ENCODE results near the gene MRM3.
"Not testable (repeated sequence)": the region's sequence is repeated elsewhere in the genome, so short reads cannot be mapped to it uniquely, and the experiment has no call there.

The MRM3 gene

DNA sequence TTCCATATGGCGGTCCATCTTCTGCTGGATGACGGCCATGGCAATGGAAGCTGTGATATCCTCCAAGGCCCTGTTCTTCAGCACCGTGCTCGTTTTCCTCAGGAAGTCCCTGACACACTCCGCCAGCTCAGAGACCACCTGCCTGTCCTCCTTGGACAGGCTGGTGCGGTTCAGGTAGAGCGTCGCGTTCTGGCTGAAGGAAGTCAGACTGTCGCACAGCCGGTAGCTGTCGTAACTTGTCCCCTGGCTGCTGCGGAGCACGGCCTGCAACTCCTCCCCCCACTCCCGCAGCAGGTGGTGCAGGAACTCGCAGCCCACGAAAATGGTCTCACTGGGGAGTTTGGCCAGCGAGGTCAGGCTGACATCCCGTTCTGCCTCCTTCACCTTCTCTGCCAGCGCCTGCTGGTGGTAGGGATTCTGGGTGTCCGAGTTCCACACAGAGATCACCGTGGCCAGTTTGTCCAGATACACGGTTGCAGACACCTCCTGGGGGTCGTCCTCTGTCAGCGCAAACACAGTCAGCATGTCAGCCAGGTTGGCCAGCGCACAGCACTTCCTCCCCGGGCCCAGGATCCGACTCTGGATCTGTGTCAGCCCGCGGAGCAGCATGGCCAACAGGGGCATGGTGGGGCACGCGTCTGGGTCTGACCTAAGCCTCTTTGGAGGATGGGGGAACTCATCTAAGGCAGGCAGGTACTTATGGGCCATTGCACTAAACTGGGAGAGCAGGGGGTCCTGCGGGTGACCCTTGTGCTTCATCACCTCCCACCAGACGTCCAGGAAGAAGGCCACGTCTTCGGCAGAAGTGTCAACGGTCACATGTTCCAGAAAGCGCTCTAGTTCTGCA, 35.1 kb upstream of the MRM3 start:
- H3K27ac ChIP-seq (ENCODE audit: extremely low read depth, low read depth, low read length) = no peak overlapping the region
- H3K9me3 ChIP-seq (ENCODE audit: control insufficient read depth, insufficient read depth, low read depth, low read length) = no peaks in the 10 kb centered on the region
- ChIA-PET CTCF (interaction anchor here (0.6 kb wide), 1 partner anchor 9 kb away, joined by 3 read pairs; no protein-coding TSS in a partner anchor), POLR2A (interaction anchor here (1.5 kb wide), 1 partner anchor 8 kb away, joined by 3 read pairs; no protein-coding TSS in a partner anchor)
- H3K36me3 ChIP-seq (ENCODE audit: control insufficient read depth in 2 of 2, insufficient read depth in 1 of 2, low read length in 2 of 2) = peaks cover 25 to 82% of the 10 kb centered on the region in 2 experiments
- TF ChIP-seq ZNF560 (tag by site-specific recombination; IDR thresholded peaks at IDR 0.05; ENCODE audit: borderline replicate concordance) (no peak), ZNF600 (tag by site-specific recombination; IDR thresholded peaks at IDR 0.05) (peak; percentile 81)
- TF ChIP-seq, protein P1, sequence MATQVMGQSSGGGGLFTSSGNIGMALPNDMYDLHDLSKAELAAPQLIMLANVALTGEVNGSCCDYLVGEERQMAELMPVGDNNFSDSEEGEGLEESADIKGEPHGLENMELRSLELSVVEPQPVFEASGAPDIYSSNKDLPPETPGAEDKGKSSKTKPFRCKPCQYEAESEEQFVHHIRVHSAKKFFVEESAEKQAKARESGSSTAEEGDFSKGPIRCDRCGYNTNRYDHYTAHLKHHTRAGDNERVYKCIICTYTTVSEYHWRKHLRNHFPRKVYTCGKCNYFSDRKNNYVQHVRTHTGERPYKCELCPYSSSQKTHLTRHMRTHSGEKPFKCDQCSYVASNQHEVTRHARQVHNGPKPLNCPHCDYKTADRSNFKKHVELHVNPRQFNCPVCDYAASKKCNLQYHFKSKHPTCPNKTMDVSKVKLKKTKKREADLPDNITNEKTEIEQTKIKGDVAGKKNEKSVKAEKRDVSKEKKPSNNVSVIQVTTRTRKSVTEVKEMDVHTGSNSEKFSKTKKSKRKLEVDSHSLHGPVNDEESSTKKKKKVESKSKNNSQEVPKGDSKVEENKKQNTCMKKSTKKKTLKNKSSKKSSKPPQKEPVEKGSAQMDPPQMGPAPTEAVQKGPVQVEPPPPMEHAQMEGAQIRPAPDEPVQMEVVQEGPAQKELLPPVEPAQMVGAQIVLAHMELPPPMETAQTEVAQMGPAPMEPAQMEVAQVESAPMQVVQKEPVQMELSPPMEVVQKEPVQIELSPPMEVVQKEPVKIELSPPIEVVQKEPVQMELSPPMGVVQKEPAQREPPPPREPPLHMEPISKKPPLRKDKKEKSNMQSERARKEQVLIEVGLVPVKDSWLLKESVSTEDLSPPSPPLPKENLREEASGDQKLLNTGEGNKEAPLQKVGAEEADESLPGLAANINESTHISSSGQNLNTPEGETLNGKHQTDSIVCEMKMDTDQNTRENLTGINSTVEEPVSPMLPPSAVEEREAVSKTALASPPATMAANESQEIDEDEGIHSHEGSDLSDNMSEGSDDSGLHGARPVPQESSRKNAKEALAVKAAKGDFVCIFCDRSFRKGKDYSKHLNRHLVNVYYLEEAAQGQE (tag by site-specific recombination; IDR thresholded peaks at IDR 0.05) = no peak
- no peak overlapping the region for H3K4me3 ChIP-seq (ENCODE audit: low read depth, low read length)
- H3K4me1 ChIP-seq (ENCODE audit: control insufficient read depth, insufficient read depth, low read length) = no peaks in the 10 kb centered on the region

GRCh38 chr17:748604-749003, 33.5 kb upstream of the MRM3 start:
- H3K9me3 ChIP-seq (ENCODE audit: control insufficient read depth, insufficient read depth, low read depth, low read length); POLR2A ChIA-PET; H3K4me1 ChIP-seq (ENCODE audit: control insufficient read depth, insufficient read depth, low read length); H3K27ac ChIP-seq (ENCODE audit: extremely low read depth, low read depth, low read length); H3K4me3 ChIP-seq (ENCODE audit: low read depth, low read length): not testable (repeated sequence)
- CTCF ChIA-PET = interaction anchor here (0.7 kb wide), 1 partner anchor 308 kb away, joined by 6 read pairs; no protein-coding TSS in a partner anchor
- H3K36me3 ChIP-seq (ENCODE audit: control insufficient read depth in 2 of 2, insufficient read depth in 1 of 2, low read length in 2 of 2) = peaks cover 20 to 66% of the 10 kb centered on the region in 2 experiments

- not testable (repeated sequence) for H3K9me3 ChIP-seq (ENCODE audit: control insufficient read depth, insufficient read depth, low read depth, low read length); H3K4me1 ChIP-seq (ENCODE audit: control insufficient read depth, insufficient read depth, low read length); H3K4me3 ChIP-seq (ENCODE audit: low read depth, low read length); H3K27ac ChIP-seq (ENCODE audit: extremely low read depth, low read depth, low read length)
- CTCF ChIA-PET = interaction anchor here (2.1 kb wide), 1 partner anchor 232 kb away, joined by 8 read pairs; no protein-coding TSS in a partner anchor
- H3K36me3 ChIP-seq (ENCODE audit: control insufficient read depth in 2 of 2, insufficient read depth in 1 of 2, low read length in 2 of 2) = peaks cover 14 to 59% of the 10 kb centered on the region in 2 experiments
- POLR2A ChIA-PET = interaction anchor here (0.7 to 1.3 kb wide), 3 partner anchors 14 to 237 kb away, joined by 3 to 5 read pairs (median 5); partner anchors contain the start of genes GLOD4 and MRM3
Observed at GRCh38 chr17:749359-749758, 32.8 kb upstream of the MRM3 start.

- Histone ChIP-seq H3K4me3 (ENCODE audit: low read depth, low read length) (no peak overlapping the region), H3K9me3 (ENCODE audit: control insufficient read depth, insufficient read depth, low read depth, low read length) (no peaks in the 10 kb centered on the region), H3K4me1 (ENCODE audit: control insufficient read depth, insufficient read depth, low read length) (peaks cover 3% of the 10 kb centered on the region; the same call in 1 of the 2 replicates), H3K27ac (ENCODE audit: extremely low read depth, low read depth, low read length) (no peak overlapping the region), H3K36me3 (ENCODE audit: control insufficient read depth in 2 of 2, insufficient read depth in 1 of 2, low read length in 2 of 2) (peaks cover 13 to 48% of the 10 kb centered on the region in 2 experiments)
- POLR2A ChIA-PET = interaction anchor here (0.7 to 1.3 kb wide), 5 partner anchors 10 to 32 kb away, joined by 3 to 5 read pairs (median 3); partner anchors contain the start of genes GLOD4 and MRM3
- CTCF ChIA-PET = interaction anchor here (0.6 to 2.1 kb wide), 4 partner anchors 20 to 230 kb away, joined by 3 to 8 read pairs (median 4); no protein-coding TSS in a partner anchor
- TF ChIP-seq TSHZ1 (tag by site-specific recombination; IDR thresholded peaks at IDR 0.05; ENCODE audit: borderline replicate concordance) (no peak), PRDM6 (tag by site-specific recombination; IDR thresholded peaks at IDR 0.05) (no peak), KLF1 (tag by site-specific recombination; IDR thresholded peaks at IDR 0.05) (peak; percentile 85), ZNF555 (tag by site-specific recombination; conservative IDR thresholded peaks at IDR 0.05) (no peak), GLIS1 (tag by site-specific recombination; IDR thresholded peaks at IDR 0.05) (peak; percentile 98), SCRT2 (tag by site-specific recombination; IDR thresholded peaks at IDR 0.05) (peak; percentile 54), ZNF146 (tag by site-specific recombination; IDR thresholded peaks at IDR 0.05) (no peak), RBAK (tag by site-specific recombination; IDR thresholded peaks at IDR 0.05) (no peak), SCRT1 (tag by site-specific recombination; IDR thresholded peaks at IDR 0.05; ENCODE audit: borderline replicate concordance) (0 out of 2 replicates have a peak, but pooled peaks have one; percentile 28), ZNF596 (tag by site-specific recombination; IDR thresholded peaks at IDR 0.05) (no peak), ZNF600 (tag by site-specific recombination; IDR thresholded peaks at IDR 0.05) (peak; percentile 38)
- TF ChIP-seq, protein P2, sequence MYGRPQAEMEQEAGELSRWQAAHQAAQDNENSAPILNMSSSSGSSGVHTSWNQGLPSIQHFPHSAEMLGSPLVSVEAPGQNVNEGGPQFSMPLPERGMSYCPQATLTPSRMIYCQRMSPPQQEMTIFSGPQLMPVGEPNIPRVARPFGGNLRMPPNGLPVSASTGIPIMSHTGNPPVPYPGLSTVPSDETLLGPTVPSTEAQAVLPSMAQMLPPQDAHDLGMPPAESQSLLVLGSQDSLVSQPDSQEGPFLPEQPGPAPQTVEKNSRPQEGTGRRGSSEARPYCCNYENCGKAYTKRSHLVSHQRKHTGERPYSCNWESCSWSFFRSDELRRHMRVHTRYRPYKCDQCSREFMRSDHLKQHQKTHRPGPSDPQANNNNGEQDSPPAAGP (tag by site-specific recombination; IDR thresholded peaks at IDR 0.05) = peak; percentile 64; the same call in 1 of the 2 replicates
Observed at GRCh38 chr17:750431-751037, 31.6 kb upstream of the MRM3 start.

All from HEK293 (cell line).